ENCODE measurements around the gene TSHZ2.
A peak's percentile ranks its signal among the peaks of the same experiment; 100 is the strongest.

Gene TSHZ2

GRCh38 chr20:53133628-53134027 is 161.5 kb downstream of the TSHZ2 start:
- no peaks in the 10 kb centered on the region for H3K36me3 ChIP-seq (ENCODE audit: control insufficient read depth in 2 of 2, insufficient read depth in 2 of 2, low read length in 2 of 2)
- no peak overlapping the region for H3K27ac ChIP-seq (ENCODE audit: low read depth in 2 of 2, low read length in 2 of 2)

GRCh38 chr20:53136473-53136872 is 164.3 kb downstream of the TSHZ2 start:
- no peaks in the 10 kb centered on the region for H3K36me3 ChIP-seq (ENCODE audit: control insufficient read depth in 2 of 2, insufficient read depth in 2 of 2, low read length in 2 of 2)
- no peaks in the 10 kb centered on the region for H3K4me1 ChIP-seq (ENCODE audit: control insufficient read depth in 2 of 2, insufficient read depth in 2 of 2, low read length in 2 of 2)
- no peak overlapping the region for H3K9ac ChIP-seq (ENCODE audit: low read depth in 1 of 2, low read length in 2 of 2)
- H3K9me3 ChIP-seq (ENCODE audit: control insufficient read depth in 2 of 2, low read length in 2 of 2), result no peaks in the 10 kb centered on the region
- H3K27ac ChIP-seq (ENCODE audit: low read depth in 2 of 2, low read length in 2 of 2), result no peak overlapping the region
- H3K27me3 ChIP-seq (ENCODE audit: control insufficient read depth in 2 of 2, insufficient read depth in 2 of 2, low read length in 2 of 2), result peaks cover 0 to 2% of the 10 kb centered on the region in 2 donors
- no peak overlapping the region for H3K4me3 ChIP-seq (ENCODE audit: low read length in 2 of 2)

More at GRCh38 chr20:53133628-53134027, 161.5 kb downstream of the TSHZ2 start:
- H3K4me1 ChIP-seq (ENCODE audit: control insufficient read depth in 2 of 2, insufficient read depth in 2 of 2, low read length in 2 of 2), result no peaks in the 10 kb centered on the region
- peaks cover 0 to 2% of the 10 kb centered on the region in 2 donors for H3K27me3 ChIP-seq (ENCODE audit: control insufficient read depth in 2 of 2, insufficient read depth in 2 of 2, low read length in 2 of 2)
- H3K9ac ChIP-seq (ENCODE audit: low read depth in 1 of 2, low read length in 2 of 2), result no peak overlapping the region
- H3K4me3 ChIP-seq (ENCODE audit: low read length in 2 of 2), result no peak overlapping the region
- H3K9me3 ChIP-seq (ENCODE audit: control insufficient read depth in 2 of 2, low read length in 2 of 2), result no peaks in the 10 kb centered on the region

- H3K27ac ChIP-seq (ENCODE audit: low read depth in 2 of 2, low read length in 2 of 2), result no peak overlapping the region
- H3K27me3 ChIP-seq (ENCODE audit: control insufficient read depth in 2 of 2, insufficient read depth in 2 of 2, low read length in 2 of 2), result no peaks in the 10 kb centered on the region
- H3K4me3 ChIP-seq (ENCODE audit: low read length in 2 of 2), result no peak overlapping the region
- H3K4me1 ChIP-seq (ENCODE audit: control insufficient read depth in 2 of 2, insufficient read depth in 2 of 2, low read length in 2 of 2), result no peaks in the 10 kb centered on the region
- H3K9me3 ChIP-seq (ENCODE audit: control insufficient read depth in 2 of 2, low read length in 2 of 2), result peaks cover 0 to 2% of the 10 kb centered on the region in 2 donors
- no peaks in the 10 kb centered on the region for H3K36me3 ChIP-seq (ENCODE audit: control insufficient read depth in 2 of 2, insufficient read depth in 2 of 2, low read length in 2 of 2)
- H3K9ac ChIP-seq (ENCODE audit: low read depth in 1 of 2, low read length in 2 of 2), result no peak overlapping the region
Measured at GRCh38 chr20:53138454-53139262, 166.5 kb downstream of the TSHZ2 start.

- Histone ChIP-seq H3K9me3 (ENCODE audit: control insufficient read depth in 2 of 2, low read length in 2 of 2) (peaks cover 0 to 2% of the 10 kb centered on the region in 2 donors), H3K4me3 (ENCODE audit: low read length in 2 of 2) (no peak overlapping the region), H3K9ac (ENCODE audit: low read depth in 1 of 2, low read length in 2 of 2) (no peak overlapping the region), H3K27me3 (ENCODE audit: control insufficient read depth in 2 of 2, insufficient read depth in 2 of 2, low read length in 2 of 2) (no peaks in the 10 kb centered on the region), H3K36me3 (ENCODE audit: control insufficient read depth in 2 of 2, insufficient read depth in 2 of 2, low read length in 2 of 2) (no peaks in the 10 kb centered on the region), H3K27ac (ENCODE audit: low read depth in 2 of 2, low read length in 2 of 2) (no peak overlapping the region), H3K4me1 (ENCODE audit: control insufficient read depth in 2 of 2, insufficient read depth in 2 of 2, low read length in 2 of 2) (no peaks in the 10 kb centered on the region)
Measured at GRCh38 chr20:53141201-53142050, 169.3 kb downstream of the TSHZ2 start.

- no peak overlapping the region for H3K9ac ChIP-seq (ENCODE audit: low read depth in 1 of 2, low read length in 2 of 2)
- H3K36me3 ChIP-seq (ENCODE audit: control insufficient read depth in 2 of 2, insufficient read depth in 2 of 2, low read length in 2 of 2), result no peaks in the 10 kb centered on the region
- H3K27me3 ChIP-seq (ENCODE audit: control insufficient read depth in 2 of 2, insufficient read depth in 2 of 2, low read length in 2 of 2), result no peaks in the 10 kb centered on the region
- H3K27ac ChIP-seq (ENCODE audit: low read depth in 2 of 2, low read length in 2 of 2), result no peak overlapping the region
- H3K9me3 ChIP-seq (ENCODE audit: control insufficient read depth in 2 of 2, low read length in 2 of 2), result peaks cover 0 to 2% of the 10 kb centered on the region in 2 donors
- no peak overlapping the region for H3K4me3 ChIP-seq (ENCODE audit: low read length in 2 of 2)
- no peaks in the 10 kb centered on the region for H3K4me1 ChIP-seq (ENCODE audit: control insufficient read depth in 2 of 2, insufficient read depth in 2 of 2, low read length in 2 of 2)
Measured at GRCh38 chr20:53142225-53143127, 170.3 kb downstream of the TSHZ2 start.

GRCh38 chr20:53146201-53146891 is 174.2 kb downstream of the TSHZ2 start:
- peaks cover 0 to 2% of the 10 kb centered on the region in 2 donors for H3K9me3 ChIP-seq (ENCODE audit: control insufficient read depth in 2 of 2, low read length in 2 of 2)
- no peak overlapping the region for H3K27ac ChIP-seq (ENCODE audit: low read depth in 2 of 2, low read length in 2 of 2)
- H3K4me3 ChIP-seq (ENCODE audit: low read length in 2 of 2), result no peak overlapping the region
- H3K9ac ChIP-seq (ENCODE audit: low read depth in 1 of 2, low read length in 2 of 2), result no peak overlapping the region
- H3K4me1 ChIP-seq (ENCODE audit: control insufficient read depth in 2 of 2, insufficient read depth in 2 of 2, low read length in 2 of 2), result no peaks in the 10 kb centered on the region
- no peaks in the 10 kb centered on the region for H3K27me3 ChIP-seq (ENCODE audit: control insufficient read depth in 2 of 2, insufficient read depth in 2 of 2, low read length in 2 of 2)
- no peaks in the 10 kb centered on the region for H3K36me3 ChIP-seq (ENCODE audit: control insufficient read depth in 2 of 2, insufficient read depth in 2 of 2, low read length in 2 of 2)

GRCh38 chr20:53148771-53149147 is 176.6 kb downstream of the TSHZ2 start:
- Histone ChIP-seq H3K9ac (ENCODE audit: low read depth in 1 of 2, low read length in 2 of 2) (no peak overlapping the region), H3K36me3 (ENCODE audit: control insufficient read depth in 2 of 2, insufficient read depth in 2 of 2, low read length in 2 of 2) (no peaks in the 10 kb centered on the region), H3K4me1 (ENCODE audit: control insufficient read depth in 2 of 2, insufficient read depth in 2 of 2, low read length in 2 of 2) (no peaks in the 10 kb centered on the region), H3K27me3 (ENCODE audit: control insufficient read depth in 2 of 2, insufficient read depth in 2 of 2, low read length in 2 of 2) (no peaks in the 10 kb centered on the region), H3K27ac (ENCODE audit: low read depth in 2 of 2, low read length in 2 of 2) (no peak overlapping the region), H3K9me3 (ENCODE audit: control insufficient read depth in 2 of 2, low read length in 2 of 2) (no peaks in the 10 kb centered on the region), H3K4me3 (ENCODE audit: low read length in 2 of 2) (no peak overlapping the region)

GRCh38 chr20:53149148-53149889 is 177.2 kb downstream of the TSHZ2 start:
- Histone ChIP-seq H3K9me3 (ENCODE audit: control insufficient read depth in 2 of 2, low read length in 2 of 2) (no peaks in the 10 kb centered on the region), H3K4me3 (ENCODE audit: low read length in 2 of 2) (peak overlapping the region in 1 of 2 donors; percentile 7), H3K27ac (ENCODE audit: low read depth in 2 of 2, low read length in 2 of 2) (no peak overlapping the region), H3K4me1 (ENCODE audit: control insufficient read depth in 2 of 2, insufficient read depth in 2 of 2, low read length in 2 of 2) (no peaks in the 10 kb centered on the region), H3K27me3 (ENCODE audit: control insufficient read depth in 2 of 2, insufficient read depth in 2 of 2, low read length in 2 of 2) (no peaks in the 10 kb centered on the region), H3K36me3 (ENCODE audit: control insufficient read depth in 2 of 2, insufficient read depth in 2 of 2, low read length in 2 of 2) (no peaks in the 10 kb centered on the region), H3K9ac (ENCODE audit: low read depth in 1 of 2, low read length in 2 of 2) (no peak overlapping the region)

GRCh38 chr20:53149890-53150205 is 177.7 kb downstream of the TSHZ2 start:
- H3K36me3 ChIP-seq (ENCODE audit: control insufficient read depth in 2 of 2, insufficient read depth in 2 of 2, low read length in 2 of 2), result no peaks in the 10 kb centered on the region
- H3K27ac ChIP-seq (ENCODE audit: low read depth in 2 of 2, low read length in 2 of 2), result no peak overlapping the region
- H3K4me1 ChIP-seq (ENCODE audit: control insufficient read depth in 2 of 2, insufficient read depth in 2 of 2, low read length in 2 of 2), result no peaks in the 10 kb centered on the region
- H3K9me3 ChIP-seq (ENCODE audit: control insufficient read depth in 2 of 2, low read length in 2 of 2), result no peaks in the 10 kb centered on the region
- H3K27me3 ChIP-seq (ENCODE audit: control insufficient read depth in 2 of 2, insufficient read depth in 2 of 2, low read length in 2 of 2), result no peaks in the 10 kb centered on the region
- no peak overlapping the region for H3K4me3 ChIP-seq (ENCODE audit: low read length in 2 of 2)
- H3K9ac ChIP-seq (ENCODE audit: low read depth in 1 of 2, low read length in 2 of 2), result no peak overlapping the region

Measured in mucosa of rectum (tissue), 2 donors.